Muscle layer of duodenum (tissue), 2 donors: ENCODE measurements around the gene FOXA2.

Source experiments
- H3K27ac ChIP-seq: one replicate; pipeline ENCODE4 v1.7.0; 2013; ENCODE audit warnings: mild to moderate bottlenecking, low read length
- H3K27me3 ChIP-seq: one replicate; pipeline ENCODE4 v1.7.0; 2013; ENCODE audit warnings: low read depth, mild to moderate bottlenecking, control low read depth, low read length
- H3K36me3 ChIP-seq, 2 donors: one replicate each; pipeline ENCODE4 v1.7.0; 2013; ENCODE audit warnings: low read length in 2 of 2, control low read depth in 1 of 2, mild to moderate bottlenecking in 1 of 2; ENCODE audit not compliant: insufficient read depth in 2 of 2, control insufficient read depth in 1 of 2
- H3K4me1 ChIP-seq, 2 donors: one replicate each; pipeline ENCODE4 v1.7.0; 2013; ENCODE audit warnings: low read length in 2 of 2, mild to moderate bottlenecking in 2 of 2, control low read depth in 1 of 2, moderate library complexity in 1 of 2; ENCODE audit not compliant: insufficient read depth in 2 of 2, control insufficient read depth in 1 of 2
- H3K4me3 ChIP-seq, 2 donors: one replicate each; pipeline ENCODE4 v1.7.0; 2013; ENCODE audit warnings: low read length in 2 of 2, low read depth in 1 of 2, mild to moderate bottlenecking in 1 of 2
- H3K9me3 ChIP-seq, 2 donors: one replicate each; pipeline ENCODE4 v1.7.0; 2013; ENCODE audit warnings: low read length in 2 of 2, control low read depth in 1 of 2, mild to moderate bottlenecking in 1 of 2; ENCODE audit not compliant: control insufficient read depth in 1 of 2
- donor health status: healthy.

Gene FOXA2

DNA sequence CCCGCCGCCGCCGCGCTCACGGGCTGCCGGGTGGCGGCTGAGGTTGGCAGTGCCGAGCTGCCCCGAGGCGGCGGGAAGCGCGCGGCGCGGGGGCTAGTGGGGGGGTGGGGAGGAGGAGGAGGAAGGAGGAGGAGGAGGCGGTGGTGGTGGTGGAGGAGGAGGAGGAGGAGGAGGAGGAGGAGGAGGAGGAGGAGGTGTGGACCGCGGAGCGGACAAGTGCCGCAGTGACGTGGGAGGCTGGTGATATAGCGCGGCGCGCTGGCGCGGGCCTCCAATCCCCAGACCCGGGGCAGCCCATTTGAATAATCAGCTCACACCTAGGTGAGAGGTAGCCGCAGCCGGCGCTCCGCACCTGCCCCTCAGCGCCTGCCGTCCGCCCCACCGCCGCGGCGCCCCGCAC is at the start of gene FOXA2:
TSS of gene FOXA2 (minus strand) at position 51 of the 400 bp plus-strand sequence. CDS start 294 bp downstream, outside the sequence.
- Histone ChIP-seq H3K4me3 (peak within 1 kb of the TSS in 1 of 2 donors; percentile 48), H3K36me3 (no peaks in the 10 kb centered on the region), H3K27me3 (peaks cover 53% of the 10 kb centered on the region), H3K27ac (no peak within 1 kb of the TSS), H3K9me3 (no peaks in the 10 kb centered on the region), H3K4me1 (peaks cover 3 to 36% of the 10 kb centered on the region in 2 donors)

DNA sequence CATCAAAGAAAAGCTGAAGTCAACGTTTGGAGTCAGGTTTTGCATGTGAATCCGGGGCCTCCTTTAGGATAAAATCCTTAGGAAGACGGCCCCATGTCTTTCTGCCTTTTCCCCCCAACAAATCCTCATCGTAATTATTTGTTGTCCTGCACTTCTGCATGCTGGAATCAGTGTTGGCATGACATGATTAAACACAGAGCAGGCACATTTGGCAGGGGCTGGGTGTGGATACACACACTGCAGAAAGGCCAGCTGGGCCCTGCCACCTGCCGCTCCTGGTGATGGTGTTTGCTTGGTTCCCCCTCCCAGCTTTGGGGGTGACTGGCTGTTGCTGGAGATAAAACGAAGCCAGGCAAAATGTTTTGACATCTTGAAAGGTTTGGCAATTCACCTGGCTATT is 46.3 kb upstream of the FOXA2 start:
- H3K27me3 ChIP-seq: no peaks in the 10 kb centered on the region
- no peaks in the 10 kb centered on the region for H3K9me3 ChIP-seq
- no peak overlapping the region for H3K27ac ChIP-seq
- H3K4me3 ChIP-seq: no peak overlapping the region
- H3K4me1 ChIP-seq: no peaks in the 10 kb centered on the region
- H3K36me3 ChIP-seq: no peaks in the 10 kb centered on the region

DNA sequence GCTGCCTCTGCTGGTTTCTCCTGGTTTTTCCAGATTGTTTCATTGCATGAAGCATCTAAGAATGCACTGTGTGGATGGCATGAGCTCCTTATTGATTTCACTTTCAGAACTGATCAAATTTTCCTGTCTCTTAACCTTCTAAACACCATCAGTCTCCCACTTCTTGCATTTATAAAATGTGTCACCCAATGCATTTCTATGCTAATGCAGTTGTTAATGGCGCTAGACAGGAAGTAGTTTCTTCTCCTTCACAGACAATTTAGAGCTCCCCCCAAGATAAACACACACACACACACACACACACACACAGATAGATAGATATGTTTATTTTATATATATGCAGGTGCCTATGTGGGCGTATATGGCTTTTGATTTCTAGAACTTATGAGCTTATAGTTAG is 45.6 kb upstream of the FOXA2 start:
- Histone ChIP-seq H3K4me1 (no peaks in the 10 kb centered on the region), H3K36me3 (no peaks in the 10 kb centered on the region), H3K27ac (no peak overlapping the region), H3K27me3 (no peaks in the 10 kb centered on the region), H3K4me3 (no peak overlapping the region), H3K9me3 (no peaks in the 10 kb centered on the region)

DNA sequence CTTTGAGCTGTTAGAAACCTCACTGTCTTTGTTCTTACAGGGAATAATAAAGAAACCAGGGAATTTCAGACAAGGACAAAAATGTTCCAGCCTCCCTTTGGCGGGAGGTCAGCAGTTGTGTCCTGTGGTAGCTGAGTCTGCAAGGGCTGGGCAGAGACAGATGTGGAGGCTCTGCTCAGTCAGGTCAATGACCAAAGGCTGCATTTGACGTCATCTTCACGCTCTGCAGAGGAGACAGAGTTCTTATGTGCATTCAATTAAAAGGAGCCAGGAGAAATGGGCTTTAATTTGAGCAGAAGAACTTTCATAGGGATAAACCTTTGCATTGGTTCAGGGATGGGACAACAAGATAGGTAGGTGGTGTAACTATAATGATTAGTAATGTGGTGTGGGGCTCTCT is 45.1 kb upstream of the FOXA2 start:
- H3K4me1 ChIP-seq: no peaks in the 10 kb centered on the region
- no peak overlapping the region for H3K4me3 ChIP-seq
- no peak overlapping the region for H3K27ac ChIP-seq
- H3K27me3 ChIP-seq: no peaks in the 10 kb centered on the region
- H3K36me3 ChIP-seq: no peaks in the 10 kb centered on the region
- no peaks in the 10 kb centered on the region for H3K9me3 ChIP-seq

DNA sequence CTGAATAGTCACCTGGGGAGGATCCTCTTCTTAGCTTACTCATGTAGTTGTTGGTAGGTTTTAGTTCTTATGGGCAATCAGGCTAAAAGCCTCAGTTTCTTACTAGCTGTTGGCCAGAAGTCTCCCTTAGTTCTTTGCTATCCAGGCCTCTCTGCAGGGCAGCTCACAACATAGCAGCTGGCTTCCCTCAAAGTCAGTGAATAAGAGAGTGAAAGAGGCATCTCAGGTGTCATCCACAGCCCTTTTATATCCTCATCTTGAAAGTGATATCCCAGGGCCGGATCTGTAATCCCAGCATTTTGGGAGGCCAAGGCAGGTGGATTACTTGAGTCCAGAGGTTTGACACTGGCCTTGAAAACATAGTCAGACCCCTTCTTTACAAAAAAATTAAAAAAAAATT is 42.1 kb upstream of the FOXA2 start:
- Histone ChIP-seq H3K27me3 (no peaks in the 10 kb centered on the region), H3K27ac (no peak overlapping the region), H3K4me1 (no peaks in the 10 kb centered on the region), H3K36me3 (no peaks in the 10 kb centered on the region), H3K9me3 (no peaks in the 10 kb centered on the region), H3K4me3 (no peak overlapping the region)

DNA sequence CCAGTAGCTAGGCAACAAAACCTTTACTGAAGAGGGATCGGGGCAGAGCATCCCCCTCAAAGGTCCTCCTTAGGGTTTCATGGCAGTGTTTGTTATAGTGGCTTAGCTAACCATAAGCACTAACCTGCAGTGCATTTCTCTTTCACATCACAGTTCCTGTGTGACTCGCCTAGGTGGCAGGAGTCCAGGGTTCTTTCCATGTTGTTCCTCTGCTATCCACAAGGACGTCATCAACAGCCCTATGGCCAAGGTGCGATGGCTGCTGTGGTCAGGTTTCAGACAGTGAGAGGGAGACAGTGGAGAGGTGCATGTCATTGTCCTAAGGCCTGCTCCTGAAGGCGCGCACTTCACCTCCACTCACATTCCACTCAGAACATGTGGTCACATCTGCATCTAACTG is 38.8 kb upstream of the FOXA2 start:
- H3K4me1 ChIP-seq: no peaks in the 10 kb centered on the region
- no peaks in the 10 kb centered on the region for H3K27me3 ChIP-seq
- no peaks in the 10 kb centered on the region for H3K36me3 ChIP-seq

DNA sequence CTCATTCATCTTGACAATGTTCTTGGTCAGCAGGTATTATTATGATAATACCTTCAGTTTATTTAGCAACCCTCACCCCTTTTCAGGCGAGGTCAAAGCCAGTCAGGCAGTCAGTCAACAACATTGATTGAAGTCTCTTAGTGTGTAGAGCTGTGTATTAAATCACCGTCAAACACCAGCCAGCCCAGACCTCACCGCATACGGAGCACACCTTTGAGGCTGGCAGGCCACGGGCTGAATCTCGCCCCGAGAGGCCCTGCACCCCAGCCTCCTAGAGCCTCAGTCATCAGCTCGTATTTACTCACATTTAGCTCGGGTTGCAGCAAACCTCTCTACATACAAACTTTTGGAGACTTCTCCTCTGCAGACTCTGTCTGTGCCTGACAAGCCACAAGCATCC is 36.0 kb upstream of the FOXA2 start:
- no peaks in the 10 kb centered on the region for H3K9me3 ChIP-seq
- no peaks in the 10 kb centered on the region for H3K36me3 ChIP-seq
- H3K4me3 ChIP-seq: no peak overlapping the region
- H3K27ac ChIP-seq: no peak overlapping the region
- no peaks in the 10 kb centered on the region for H3K4me1 ChIP-seq
- no peaks in the 10 kb centered on the region for H3K27me3 ChIP-seq

More for the DNA sequence above, 38.8 kb upstream of the FOXA2 start:
- Histone ChIP-seq H3K9me3 (no peaks in the 10 kb centered on the region), H3K27ac (no peak overlapping the region), H3K4me3 (no peak overlapping the region)

DNA sequence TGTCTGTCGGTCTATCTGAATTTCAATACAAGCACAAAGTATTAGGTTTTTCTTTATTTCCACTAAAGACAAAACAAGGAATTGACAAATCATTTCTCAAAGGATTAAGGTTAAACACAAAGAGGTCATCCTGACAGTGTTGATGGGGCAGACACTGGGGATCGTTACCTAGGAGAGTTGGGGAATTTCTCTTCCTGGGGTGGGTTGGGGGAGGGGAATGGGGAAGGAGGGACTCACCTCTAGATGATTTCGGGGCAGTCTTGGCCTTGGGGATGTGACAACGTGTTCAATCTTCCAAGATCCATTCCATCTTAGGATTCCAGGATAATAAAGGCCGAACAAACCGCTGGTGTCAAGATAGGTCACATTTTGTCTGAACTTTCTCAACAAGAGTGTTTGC is 35.4 kb upstream of the FOXA2 start:
- H3K27me3 ChIP-seq: no peaks in the 10 kb centered on the region
- no peak overlapping the region for H3K4me3 ChIP-seq
- no peaks in the 10 kb centered on the region for H3K9me3 ChIP-seq
- H3K4me1 ChIP-seq: no peaks in the 10 kb centered on the region
- no peak overlapping the region for H3K27ac ChIP-seq
- H3K36me3 ChIP-seq: no peaks in the 10 kb centered on the region

DNA sequence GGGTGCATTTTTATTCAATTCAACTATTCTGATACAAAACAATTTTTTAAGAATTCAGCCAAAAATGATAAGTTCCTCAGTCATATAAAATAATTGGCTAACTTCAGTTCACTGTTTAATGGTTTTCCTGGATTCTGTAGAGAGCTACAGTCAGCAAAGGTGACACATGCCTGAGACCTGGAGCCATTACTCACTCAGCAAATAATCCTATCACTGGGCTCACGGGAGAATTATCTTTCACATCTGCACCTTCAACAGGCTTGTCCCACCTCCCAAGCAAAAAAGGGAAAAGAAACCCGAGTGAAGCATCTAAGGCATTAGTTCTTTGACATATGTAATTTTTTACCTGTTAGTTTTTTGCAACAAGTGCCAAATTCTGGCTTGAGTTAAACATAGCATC is 34.9 kb upstream of the FOXA2 start:
- Histone ChIP-seq H3K9me3 (no peaks in the 10 kb centered on the region), H3K27me3 (no peaks in the 10 kb centered on the region), H3K27ac (no peak overlapping the region), H3K4me1 (no peaks in the 10 kb centered on the region), H3K36me3 (no peaks in the 10 kb centered on the region), H3K4me3 (no peak overlapping the region)

DNA sequence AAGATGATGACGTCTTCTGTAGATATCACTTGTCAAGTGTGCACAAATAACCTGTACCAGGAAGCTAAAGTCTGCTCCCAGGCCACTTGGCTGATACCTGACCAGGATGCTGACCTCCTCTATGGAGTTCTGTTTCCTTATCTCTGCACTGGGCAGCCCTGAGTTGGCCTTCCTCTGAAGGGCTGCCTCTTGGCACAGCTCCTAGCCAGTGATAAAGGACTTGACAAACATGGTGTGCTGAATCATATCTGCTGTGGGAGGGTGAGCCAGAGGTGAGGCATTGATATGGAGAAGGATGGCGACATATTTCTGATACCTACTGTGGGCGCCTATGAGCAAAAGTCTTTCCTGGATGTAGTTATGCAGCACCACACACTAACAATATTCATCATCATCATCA is 32.8 kb upstream of the FOXA2 start:
- no peaks in the 10 kb centered on the region for H3K4me1 ChIP-seq
- H3K27ac ChIP-seq: no peak overlapping the region
- no peak overlapping the region for H3K4me3 ChIP-seq
- no peaks in the 10 kb centered on the region for H3K36me3 ChIP-seq
- no peaks in the 10 kb centered on the region for H3K9me3 ChIP-seq
- H3K27me3 ChIP-seq: no peaks in the 10 kb centered on the region

DNA sequence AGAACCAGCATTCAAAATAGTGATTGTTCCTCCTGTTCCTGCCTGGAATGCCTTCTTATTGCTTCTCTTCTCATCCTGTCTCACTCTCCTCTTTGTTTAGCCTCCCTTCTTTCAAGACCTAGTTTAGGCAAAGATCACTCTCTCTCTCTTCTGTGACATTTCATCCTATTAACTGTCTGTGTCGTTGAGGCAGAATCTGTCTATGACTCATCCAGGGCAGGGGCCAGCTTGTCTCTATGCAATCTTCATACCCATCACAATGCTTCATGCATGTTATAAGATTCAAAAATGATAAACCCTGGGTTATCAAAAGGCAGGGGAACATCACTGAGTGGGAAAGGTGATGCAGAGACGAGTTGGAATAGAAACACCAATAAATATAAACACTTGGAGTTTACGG is 32.2 kb upstream of the FOXA2 start:
- H3K4me1 ChIP-seq: no peaks in the 10 kb centered on the region
- H3K27me3 ChIP-seq: no peaks in the 10 kb centered on the region
- no peaks in the 10 kb centered on the region for H3K36me3 ChIP-seq
- no peaks in the 10 kb centered on the region for H3K9me3 ChIP-seq
- H3K27ac ChIP-seq: no peak overlapping the region
- H3K4me3 ChIP-seq: no peak overlapping the region

DNA sequence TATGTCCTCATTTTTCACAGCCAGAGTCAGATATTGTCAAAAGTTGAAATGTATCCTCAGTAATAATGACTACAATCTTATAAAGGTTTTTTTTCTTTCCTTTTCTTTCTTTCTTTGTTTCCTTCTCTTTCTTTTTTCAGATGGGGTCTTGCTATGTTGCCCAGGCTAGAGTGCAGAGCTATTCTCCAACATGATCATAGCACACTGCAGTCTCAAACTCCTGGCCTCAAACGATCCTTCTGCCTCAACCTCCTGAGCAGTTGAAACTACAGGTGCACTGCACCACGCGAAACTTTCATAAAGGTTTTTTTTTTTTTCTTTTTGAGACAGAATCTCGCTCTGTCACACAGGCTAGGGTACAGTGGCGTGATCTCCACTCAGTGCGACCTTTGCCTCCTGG is 31.1 kb upstream of the FOXA2 start:
- H3K27me3 ChIP-seq: no peaks in the 10 kb centered on the region
- no peaks in the 10 kb centered on the region for H3K4me1 ChIP-seq
- no peaks in the 10 kb centered on the region for H3K9me3 ChIP-seq
- no peak overlapping the region for H3K4me3 ChIP-seq
- H3K36me3 ChIP-seq: no peaks in the 10 kb centered on the region
- H3K27ac ChIP-seq: no peak overlapping the region
